IMR-90 (cell line): ENCODE measurements around the gene CEP128. TPM values are rescaled to one million over a fixed set of nuclear protein-coding genes. Genes with fewer than 3 reads are reported as not detected.

Experiments
- ATAC-seq: fragments of 200-7000 bp; cut with Tn5 transposase; 2 replicates; pipeline ENCODE4 v1.9.1; 2020; ENCODE audit warnings: low read depth, mild to moderate bottlenecking, moderate library complexity
- BruUV-seq: library from RNA; stranded (reverse); fragments of 400-500 nt; replicated peaks from 2 replicates; lab custom pipeline; 2021; lab: Mats Ljungman, UMichigan
- CTCF ChIA-PET: fragments of 300-600 bp; formaldehyde crosslinking; extraction: SDS; loops from one replicate; lab custom pipeline; 2021; ENCODE audit warnings: antibody characterized with exemption; lab: Yijun Ruan, JAX
- POLR2A ChIA-PET: fragments of 300-600 bp; sonication (Branson Sonifier 250); formaldehyde crosslinking; loops from one replicate; lab custom pipeline; 2022; ENCODE audit warnings: antibody characterized with exemption; ENCODE audit not compliant: unreplicated experiment; lab: Charles Lee
- DNase-seq: peaks from one replicate; pipeline ENCODE4 v3.0.0; 2013
- H2AFZ ChIP-seq: replicated peaks from 2 replicates; pipeline ENCODE3; 2013; ENCODE audit warnings: low read length, mild to moderate bottlenecking; ENCODE audit not compliant: poor library complexity
- H2AK5ac ChIP-seq: 2 replicates; pipeline ENCODE4 v1.6.1; 2013; ENCODE audit warnings: low read depth, low read length, inconsistent platforms
- H2AK9ac ChIP-seq: replicated peaks from 2 replicates; pipeline ENCODE3; 2013; ENCODE audit warnings: mild to moderate bottlenecking, low read depth, low read length, moderate library complexity; ENCODE audit not compliant: poor library complexity
- H2BK120ac ChIP-seq: 2 replicates; pipeline ENCODE4 v1.6.1; 2013; ENCODE audit warnings: low read depth, low read length, inconsistent platforms
- H2BK15ac ChIP-seq: 3 replicates; pipeline ENCODE4 v1.6.1; 2013; ENCODE audit warnings: low read depth, low read length, inconsistent platforms
- H2BK20ac ChIP-seq: 2 replicates; pipeline ENCODE4 v1.6.1; 2013; ENCODE audit warnings: low read depth, mild to moderate bottlenecking, inconsistent platforms, low read length, moderate library complexity
- H2BK5ac ChIP-seq: 2 replicates; pipeline ENCODE4 v1.6.1; 2013; ENCODE audit warnings: mild to moderate bottlenecking, low read depth, low read length, inconsistent platforms; ENCODE audit not compliant: poor library complexity, severe bottlenecking
- H3K14ac ChIP-seq: replicated peaks from 2 replicates; pipeline ENCODE4 v1.6.1; 2013; ENCODE audit warnings: low read depth, low read length, inconsistent platforms
- H3K18ac ChIP-seq: 2 replicates; pipeline ENCODE4 v1.6.1; 2013; ENCODE audit warnings: low read depth, low read length, control low read depth
- H3K23ac ChIP-seq: 2 replicates; pipeline ENCODE4 v1.6.1; 2013; ENCODE audit warnings: low read depth, low read length, inconsistent platforms
- H3K27ac ChIP-seq: 2 replicates; pipeline ENCODE4 v1.5.1; 2013; ENCODE audit warnings: mild to moderate bottlenecking, control low read depth, low read length; ENCODE audit not compliant: insufficient read depth
- H3K27me3 ChIP-seq: 2 replicates; pipeline ENCODE4 v1.6.1; 2013; ENCODE audit warnings: low read length; ENCODE audit not compliant: control insufficient read depth, insufficient read depth
- H3K36me3 ChIP-seq: 2 replicates; pipeline ENCODE4 v1.6.1; 2013; ENCODE audit warnings: low read length, mixed read lengths; ENCODE audit not compliant: control insufficient read depth, insufficient read depth
- H3K4ac ChIP-seq: 2 replicates; pipeline ENCODE4 v1.6.1; 2013; ENCODE audit warnings: low read depth, low read length, inconsistent platforms
- H3K4me1 ChIP-seq: 2 replicates; pipeline ENCODE4 v1.6.1; 2013; ENCODE audit warnings: low read length, mixed read lengths; ENCODE audit not compliant: control insufficient read depth, insufficient read depth
- H3K4me2 ChIP-seq: 2 replicates; pipeline ENCODE4 v1.6.1; 2013; ENCODE audit warnings: low read depth, mild to moderate bottlenecking, control low read depth, low read length, moderate library complexity
- H3K4me3 ChIP-seq: 2 replicates; pipeline ENCODE4 v1.5.1; 2013; ENCODE audit warnings: low read depth, mild to moderate bottlenecking, control low read depth, low read length, moderate library complexity; ENCODE audit not compliant: insufficient read depth
- H3K56ac ChIP-seq: 2 replicates; pipeline ENCODE4 v1.6.1; 2013; ENCODE audit warnings: low read length, inconsistent platforms; ENCODE audit not compliant: insufficient read depth; ENCODE audit errors: extremely low read depth
- H3K79me1 ChIP-seq, 2 experiments: 2 replicates each; pipeline ENCODE4 v1.6.1; 2013; ENCODE audit warnings: low read length in 2 of 2, inconsistent platforms in 1 of 2, low read depth in 1 of 2
- H3K9ac ChIP-seq: 2 replicates; pipeline ENCODE4 v1.6.1; 2013; ENCODE audit warnings: low read depth, low read length, control low read depth
- H3K9me1 ChIP-seq: 2 replicates; pipeline ENCODE4 v1.6.1; 2013; ENCODE audit warnings: low read length, inconsistent platforms; ENCODE audit not compliant: insufficient read depth
- H3K9me3 ChIP-seq: 2 replicates; pipeline ENCODE4 v1.6.1; 2013; ENCODE audit warnings: low read length; ENCODE audit not compliant: control insufficient read depth, insufficient read depth
- H4K20me1 ChIP-seq: 2 replicates; pipeline ENCODE4 v1.6.1; 2013; ENCODE audit warnings: low read length, inconsistent platforms; ENCODE audit not compliant: insufficient read depth
- H4K5ac ChIP-seq: 2 replicates; pipeline ENCODE4 v1.6.1; 2013; ENCODE audit warnings: mild to moderate bottlenecking, low read depth, low read length, control low read depth
- H4K8ac ChIP-seq, 2 experiments: 2 replicates each; pipeline ENCODE4 v1.6.1; 2013; ENCODE audit warnings: low read depth in 2 of 2, low read length in 2 of 2, control low read depth in 1 of 2, inconsistent platforms in 1 of 2
- H4K91ac ChIP-seq: 2 replicates; pipeline ENCODE4 v1.6.1; 2013; ENCODE audit warnings: low read depth, low read length, inconsistent platforms; ENCODE audit not compliant: insufficient read depth
- BHLHE40 ChIP-seq: fragments of 150-350 bp; IDR thresholded peaks from 2 replicates; pipeline ENCODE4 v1.6.1; 2016; ENCODE audit warnings: mild to moderate bottlenecking, low read depth, low read length
- CEBPB ChIP-seq: IDR thresholded peaks from 2 replicates; pipeline ENCODE4 v1.6.1; 2012; ENCODE audit warnings: low read depth, low read length, improper control_type of control experiment
- CHD1 ChIP-seq: IDR thresholded peaks from 2 replicates; pipeline ENCODE4 v1.6.1; 2012; ENCODE audit warnings: low read depth, low read length, improper control_type of control experiment
- CTCF ChIP-seq: conservative IDR thresholded peaks from 2 replicates; pipeline ENCODE4 v1.5.1; 2012; ENCODE audit warnings: mild to moderate bottlenecking, low read depth, low read length, improper control_type of control experiment
- ELK1 ChIP-seq: fragments of 150-350 bp; IDR thresholded peaks from 2 replicates; pipeline ENCODE4 v1.6.1; 2016; ENCODE audit warnings: low read depth, mild to moderate bottlenecking, low read length, moderate library complexity, borderline replicate concordance
- FOS ChIP-seq: fragments of 150-350 bp; IDR thresholded peaks from 2 replicates; pipeline ENCODE4 v1.6.1; 2016; ENCODE audit warnings: low read depth, low read length
- MAFK ChIP-seq: IDR thresholded peaks from 2 replicates; pipeline ENCODE4 v1.6.1; 2012; ENCODE audit warnings: low read depth, low read length, improper control_type of control experiment
- MAZ ChIP-seq: IDR thresholded peaks from 2 replicates; pipeline ENCODE4 v1.6.1; 2012; ENCODE audit warnings: low read depth, mild to moderate bottlenecking, low read length, improper control_type of control experiment, moderate library complexity, borderline replicate concordance
- MXI1 ChIP-seq: IDR thresholded peaks from 2 replicates; pipeline ENCODE4 v1.6.1; 2012; ENCODE audit warnings: low read depth, mild to moderate bottlenecking, low read length, moderate library complexity, borderline replicate concordance
- NFE2L2 ChIP-seq: fragments of 150-350 bp; IDR thresholded peaks from 2 replicates; pipeline ENCODE4 v1.6.1; 2016; ENCODE audit warnings: low read depth, mild to moderate bottlenecking, low read length
- POLR2A ChIP-seq: IDR thresholded peaks from 2 replicates; pipeline ENCODE4 v1.6.1; 2012; ENCODE audit warnings: mild to moderate bottlenecking, low read depth, low read length
- RCOR1 ChIP-seq: IDR thresholded peaks from 2 replicates; pipeline ENCODE4 v1.6.1; 2012; ENCODE audit warnings: mild to moderate bottlenecking, low read length, improper control_type of control experiment; ENCODE audit not compliant: insufficient replicate concordance
- RFX5 ChIP-seq: IDR thresholded peaks from 2 replicates; pipeline ENCODE4 v1.8.0; 2012; ENCODE audit warnings: low read depth, mild to moderate bottlenecking, low read length, moderate library complexity
- SMC3 ChIP-seq: fragments of 150-350 bp; IDR thresholded peaks from 2 replicates; pipeline ENCODE4 v1.6.1; 2016; ENCODE audit warnings: low read depth, mild to moderate bottlenecking, antibody characterized with exemption, low read length, moderate library complexity
- USF2 ChIP-seq: fragments of 150-350 bp; IDR thresholded peaks from 2 replicates; pipeline ENCODE4 v1.6.1; 2017; ENCODE audit warnings: mild to moderate bottlenecking, antibody characterized with exemption, low read length, low read depth
- WGBS, 2 experiments: methylation state at CpG; one replicate each; pipeline versions ENCODE4 v1.1.5 to v1.1.7; 2013; ENCODE audit warnings: missing lambda C conversion rate in 2 of 2; ENCODE audit not compliant: insufficient read length in 1 of 2; ENCODE audit errors: extremely low coverage in 2 of 2; 5-methylcytosine and 5-hydroxymethylcytosine counted together
- dilution Hi-C: fragments of 300-500 bp; cut with HindIII; formaldehyde crosslinking; loops from one replicate; pipeline ENCODE4 v1.14.3; 2018; ENCODE audit warnings: low sequenced_read_pairs; ENCODE audit not compliant: unreplicated experiment
- in situ Hi-C: fragments of 300-500 bp; cut with MboI; formaldehyde crosslinking; loops from 3 replicates; pipeline ENCODE4 v1.14.3; 2019; ENCODE audit warnings: low sequenced_read_pairs, inconsistent platforms, mixed read lengths
- intact Hi-C: fragments of 100-400 bp; cut with micrococcal nuclease; formaldehyde crosslinking; loops from 2 replicates; pipeline ENCODE4 v1.10.0; 2022
- polyA plus RNA-seq, 3 experiments: library from polyadenylated mRNA; depleted of rRNA; stranded (reverse); fragments of >200 nt; gene quantifications; 2 replicates each; pipeline ENCODE4 v1.2.3, GENCODE V29; 2012; ENCODE audit warnings: low replicate concordance in 1 of 3
- total RNA-seq: library from RNA; depleted of rRNA; stranded (reverse); fragments of >200 nt; gene quantifications from 2 replicates; pipeline ENCODE4 v1.2.3, GENCODE V29; 2012

The CEP128 gene
- total and polyA plus RNA-seq, 2 of the 4 experiments (the other 2 are of a cell fraction) = 1.9 to 5.7 TPM

DNA sequence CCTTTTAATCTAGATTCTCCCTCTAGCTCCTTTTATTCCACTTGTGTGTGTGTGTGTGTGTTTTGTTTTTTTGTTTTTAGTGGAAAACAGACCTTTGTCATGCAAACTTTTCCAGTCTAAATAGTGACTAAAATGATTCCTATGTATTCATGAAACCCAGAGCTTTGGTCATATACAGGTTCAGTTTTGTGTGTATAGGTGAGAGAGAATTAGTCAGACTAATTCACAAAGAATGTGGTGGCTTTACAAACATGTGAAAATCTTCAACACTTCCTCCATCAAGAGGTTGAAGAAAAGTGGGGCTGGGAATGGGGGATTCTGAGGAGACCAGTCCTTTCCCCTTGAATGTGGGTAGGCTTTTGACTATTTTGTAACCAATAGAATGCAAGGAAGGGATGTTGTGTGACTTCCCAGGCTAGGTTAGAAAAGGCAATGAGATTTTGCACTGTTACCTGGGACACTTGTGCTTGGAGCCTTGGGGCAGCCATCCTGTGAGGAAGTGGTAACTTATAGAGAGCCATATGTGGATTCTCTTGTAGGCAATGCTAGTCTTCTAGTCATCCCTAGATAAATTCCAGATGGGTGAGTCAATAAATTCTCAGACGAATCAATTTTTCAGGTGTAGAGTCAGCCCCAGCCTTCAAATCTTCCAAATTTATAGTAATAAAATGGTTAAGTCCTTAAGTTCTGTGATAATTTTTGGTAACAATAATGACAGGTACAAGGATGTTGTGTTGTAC is 236.1 kb downstream of the CEP128 start:
- WGBS, 2 experiments = no CpG with 5 or more reads among the region's 1 CpG
- Histone ChIP-seq H4K5ac (no peak overlapping the region), H3K4me1 (0 out of 2 replicates have a peak, but pooled peaks cover 2% of the 10 kb centered on the region), H2BK5ac (no peak overlapping the region), H4K8ac (no peak overlapping the region), H3K36me3 (no peaks in the 10 kb centered on the region), H3K9ac (no peak overlapping the region), H3K56ac (no peak overlapping the region), H3K79me1 (no peaks in the 10 kb centered on the region), H2BK120ac (no peak overlapping the region), H3K4ac (no peak overlapping the region), H4K91ac (no peak overlapping the region), H3K14ac (no peak overlapping the region), H2AFZ (no peak overlapping the region), H2BK20ac (no peak overlapping the region), H4K20me1 (no peaks in the 10 kb centered on the region), H3K4me2 (no peak overlapping the region), H3K9me1 (no peaks in the 10 kb centered on the region), H3K4me3 (no peak overlapping the region), H2BK15ac (no peak overlapping the region), H3K27me3 (no peaks in the 10 kb centered on the region), H2AK9ac (no peak overlapping the region), H3K27ac (no peak overlapping the region), H2AK5ac (no peak overlapping the region), H3K23ac (no peak overlapping the region; the same call in 1 of the 2 replicates), H3K18ac (no peak overlapping the region), H3K9me3 (no peaks in the 10 kb centered on the region)
- POLR2A ChIA-PET = no interaction called here
- in situ Hi-C loops = no loop called here
- ATAC-seq (no peak), DNase-seq (no peak)
- BruUV-seq = no TSS peak
- CTCF ChIA-PET = no interaction called here
- dilution Hi-C loops = no loop called here
- intact Hi-C loops = no loop called here
- TF ChIP-seq SMC3 (no peak), CHD1 (no peak), MAFK (no peak), BHLHE40 (no peak), FOS (no peak), ELK1 (no peak), RFX5 (no peak), CTCF (no peak), NFE2L2 (no peak), CEBPB (no peak), MAZ (no peak), RCOR1 (no peak), MXI1 (no peak), POLR2A (no peak), USF2 (no peak)
